ENCODE measurements around the gene CHST8. TPM values are rescaled to one million over a fixed set of nuclear protein-coding genes. Genes with fewer than 3 reads are reported as not detected.
"Not testable (repeated sequence)": the region's sequence is repeated elsewhere in the genome, so short reads cannot be mapped to it uniquely, and the experiment has no call there.

Gene CHST8
- total and polyA plus RNA-seq, 9 donors, result 0.48 to 2.5 (median 1.0) TPM; not detected in 1

DNA sequence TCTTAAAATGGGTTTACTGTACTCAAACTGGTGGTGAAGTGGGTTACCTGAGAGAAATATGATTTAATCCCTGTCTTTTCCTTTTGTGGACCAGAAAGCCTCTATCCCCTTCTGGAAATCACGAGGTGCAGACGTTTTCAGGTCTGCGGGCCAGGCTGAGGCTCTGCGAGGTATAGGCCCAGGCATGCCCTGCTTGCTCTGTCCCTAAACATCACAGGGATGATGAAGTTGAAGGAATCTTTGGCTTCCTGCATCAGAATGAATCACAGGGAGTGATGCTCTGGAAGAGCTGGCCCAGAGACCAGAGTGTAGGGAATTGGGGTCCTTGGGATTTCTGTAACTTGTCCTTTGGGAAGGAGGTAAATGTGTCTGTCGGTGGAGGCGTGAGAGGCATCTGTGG is 18.4 kb upstream of the CHST8 start:
- Histone ChIP-seq H3K27me3 (no peaks in the 10 kb centered on the region), H3K4me3 (no peak overlapping the region), H3K9me3 (peaks cover 0 to 7% of the 10 kb centered on the region in 2 donors), H3K27ac (no peak overlapping the region), H3K4me1 (ENCODE audit: insufficient read depth) (no peaks in the 10 kb centered on the region), H3K36me3 (no peaks in the 10 kb centered on the region)
- 62 to 72% (median 66%) methylated on average over 6 of the region's 6 CpGs for WGBS, 3 donors
- TF ChIP-seq EP300 (IDR thresholded peaks at IDR 0.05), result no peak
- TF ChIP-seq, protein P1, sequence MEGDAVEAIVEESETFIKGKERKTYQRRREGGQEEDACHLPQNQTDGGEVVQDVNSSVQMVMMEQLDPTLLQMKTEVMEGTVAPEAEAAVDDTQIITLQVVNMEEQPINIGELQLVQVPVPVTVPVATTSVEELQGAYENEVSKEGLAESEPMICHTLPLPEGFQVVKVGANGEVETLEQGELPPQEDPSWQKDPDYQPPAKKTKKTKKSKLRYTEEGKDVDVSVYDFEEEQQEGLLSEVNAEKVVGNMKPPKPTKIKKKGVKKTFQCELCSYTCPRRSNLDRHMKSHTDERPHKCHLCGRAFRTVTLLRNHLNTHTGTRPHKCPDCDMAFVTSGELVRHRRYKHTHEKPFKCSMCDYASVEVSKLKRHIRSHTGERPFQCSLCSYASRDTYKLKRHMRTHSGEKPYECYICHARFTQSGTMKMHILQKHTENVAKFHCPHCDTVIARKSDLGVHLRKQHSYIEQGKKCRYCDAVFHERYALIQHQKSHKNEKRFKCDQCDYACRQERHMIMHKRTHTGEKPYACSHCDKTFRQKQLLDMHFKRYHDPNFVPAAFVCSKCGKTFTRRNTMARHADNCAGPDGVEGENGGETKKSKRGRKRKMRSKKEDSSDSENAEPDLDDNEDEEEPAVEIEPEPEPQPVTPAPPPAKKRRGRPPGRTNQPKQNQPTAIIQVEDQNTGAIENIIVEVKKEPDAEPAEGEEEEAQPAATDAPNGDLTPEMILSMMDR (IDR thresholded peaks at IDR 0.05), result no peak
- no peak for TF ChIP-seq POLR2A (IDR thresholded peaks at IDR 0.05)
- no peak for DNase-seq
- intact Hi-C loops (cut with DNase I), result no loop called here

DNA sequence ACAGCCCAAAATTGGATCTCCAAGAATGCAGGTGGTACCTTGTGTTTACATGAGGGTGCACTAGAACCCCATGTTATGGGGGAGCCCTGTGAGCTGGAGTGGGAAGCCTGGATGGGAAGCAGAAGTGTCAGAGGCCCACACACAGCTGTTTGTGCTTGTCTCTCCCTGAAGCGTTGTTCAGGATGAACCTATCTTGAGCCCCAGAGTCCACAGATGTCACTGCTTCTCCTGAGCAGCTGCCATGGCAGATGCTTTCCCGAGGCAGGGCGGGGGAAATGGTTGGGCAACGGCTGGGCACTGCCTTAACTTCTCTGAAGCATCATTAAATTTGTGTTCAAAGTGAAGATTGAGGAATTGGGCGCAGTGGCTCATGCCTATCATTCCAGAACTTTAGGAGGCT is 17.1 kb upstream of the CHST8 start:
- WGBS, 3 donors, result 68 to 87% (median 77%) methylated on average over 5 of the region's 5 CpGs
- no peak overlapping the region for H3K4me3 ChIP-seq

DNA sequence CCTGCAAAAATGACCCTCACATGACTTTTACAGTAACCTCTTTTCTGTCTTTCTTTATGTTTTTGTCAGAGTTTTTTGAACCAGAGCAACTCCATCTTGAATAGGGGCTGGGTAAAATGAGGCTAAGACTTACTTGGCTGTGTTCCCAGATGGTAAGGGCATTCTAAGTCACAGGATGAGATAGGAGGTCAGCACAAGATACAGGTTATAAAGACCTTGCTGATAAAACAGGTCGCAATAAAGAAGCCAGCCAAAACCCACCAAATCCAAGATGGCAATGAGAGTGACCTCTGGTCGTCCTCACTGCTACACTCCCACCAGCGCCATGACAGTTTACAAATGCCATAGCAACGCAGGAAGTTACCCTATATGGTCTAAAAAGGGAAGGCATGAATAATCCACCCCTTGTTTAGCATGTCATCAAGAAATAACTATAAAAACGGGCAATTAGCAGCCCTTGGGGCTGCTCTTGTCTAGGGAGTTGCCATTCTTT is 15.9 kb upstream of the CHST8 start:
- H3K36me3 ChIP-seq; DNase-seq; H3K27ac ChIP-seq; intact Hi-C loops (cut with DNase I); H3K4me3 ChIP-seq; H3K4me1 ChIP-seq (ENCODE audit: insufficient read depth); H3K9me3 ChIP-seq; H3K27me3 ChIP-seq: not testable (repeated sequence)
- 53 to 58% (median 58%) methylated on average over 5 of the region's 5 CpGs for WGBS, 3 donors

More for the DNA sequence above, 17.1 kb upstream of the CHST8 start:
- no peaks in the 10 kb centered on the region for H3K27me3 ChIP-seq
- intact Hi-C loops (cut with DNase I), result no loop called here
- no peaks in the 10 kb centered on the region for H3K4me1 ChIP-seq (ENCODE audit: insufficient read depth)
- no peaks in the 10 kb centered on the region for H3K36me3 ChIP-seq
- H3K9me3 ChIP-seq, result peaks cover 0 to 7% of the 10 kb centered on the region in 2 donors
- no peak overlapping the region for H3K27ac ChIP-seq
- no peak for DNase-seq
- no peak for TF ChIP-seq POLR2A (IDR thresholded peaks at IDR 0.05)
- TF ChIP-seq EP300 (IDR thresholded peaks at IDR 0.05), result no peak
- TF ChIP-seq, protein P1 (IDR thresholded peaks at IDR 0.05), result no peak

DNA sequence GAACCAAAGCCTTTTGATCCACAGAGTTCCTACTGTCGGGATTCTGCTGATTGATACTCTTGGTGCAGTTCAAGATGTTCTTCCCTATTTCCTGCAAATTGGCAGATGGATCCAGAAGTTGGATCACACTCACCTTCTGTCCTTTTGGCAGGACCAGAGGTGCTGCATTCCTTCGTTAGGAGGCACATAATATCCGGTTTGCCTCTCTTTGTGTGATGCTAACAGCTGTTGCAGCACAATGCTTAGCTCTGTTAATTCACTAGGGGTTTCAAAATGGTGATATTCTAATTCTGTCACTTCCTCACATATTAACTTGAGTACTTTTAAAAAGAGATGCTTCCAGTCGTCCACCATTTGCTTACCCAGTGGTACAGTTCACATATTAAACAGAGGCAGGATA is 15.2 kb upstream of the CHST8 start:
- WGBS, 3 donors, result 28 to 56% (median 38%) methylated on average over 4 of the region's 4 CpGs
- Histone ChIP-seq H3K27ac (no peak overlapping the region), H3K4me1 (ENCODE audit: insufficient read depth) (no peaks in the 10 kb centered on the region), H3K4me3 (no peak overlapping the region), H3K9me3 (no peaks in the 10 kb centered on the region), H3K36me3 (no peaks in the 10 kb centered on the region), H3K27me3 (no peaks in the 10 kb centered on the region)
- intact Hi-C loops (cut with DNase I), result no loop called here
- DNase-seq, result no peak
- TF ChIP-seq POLR2A (IDR thresholded peaks at IDR 0.05) (no peak), EP300 (IDR thresholded peaks at IDR 0.05) (no peak)
- TF ChIP-seq, protein P1 (IDR thresholded peaks at IDR 0.05), result no peak

DNA sequence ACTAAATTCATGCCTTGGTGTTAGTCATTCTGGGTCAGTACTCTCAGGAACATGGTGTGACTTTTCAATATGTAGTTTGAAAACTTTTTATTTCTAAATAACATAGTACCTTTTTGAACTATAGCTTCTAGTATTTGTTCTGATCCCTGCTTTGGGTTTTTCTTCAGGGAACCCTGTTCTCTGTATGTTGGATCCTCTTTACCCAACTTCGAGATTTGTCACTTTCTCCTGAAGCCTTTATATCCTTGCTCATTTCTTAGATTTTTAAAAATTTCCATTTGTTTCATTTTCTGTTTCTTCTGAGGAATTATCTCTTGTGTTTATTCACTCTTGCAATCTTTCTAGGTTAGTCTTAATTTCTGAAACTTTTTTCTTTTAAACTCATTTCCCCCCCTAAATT is 12.4 kb upstream of the CHST8 start:
- intact Hi-C loops (cut with DNase I), result no loop called here
- TF ChIP-seq POLR2A (IDR thresholded peaks at IDR 0.05), result no peak
- TF ChIP-seq, protein P1 (IDR thresholded peaks at IDR 0.05), result no peak
- TF ChIP-seq EP300 (IDR thresholded peaks at IDR 0.05), result no peak
- Histone ChIP-seq H3K9me3 (no peaks in the 10 kb centered on the region), H3K4me3 (no peak overlapping the region), H3K4me1 (ENCODE audit: insufficient read depth) (no peaks in the 10 kb centered on the region), H3K27ac (no peak overlapping the region), H3K27me3 (no peaks in the 10 kb centered on the region), H3K36me3 (no peaks in the 10 kb centered on the region)
- DNase-seq, result no peak
- WGBS, 3 donors, result 62 to 71% (median 69%) methylated on average over 1 of the region's 1 CpG
